ENCODE measurements around the gene HPN.

The HPN gene

DNA sequence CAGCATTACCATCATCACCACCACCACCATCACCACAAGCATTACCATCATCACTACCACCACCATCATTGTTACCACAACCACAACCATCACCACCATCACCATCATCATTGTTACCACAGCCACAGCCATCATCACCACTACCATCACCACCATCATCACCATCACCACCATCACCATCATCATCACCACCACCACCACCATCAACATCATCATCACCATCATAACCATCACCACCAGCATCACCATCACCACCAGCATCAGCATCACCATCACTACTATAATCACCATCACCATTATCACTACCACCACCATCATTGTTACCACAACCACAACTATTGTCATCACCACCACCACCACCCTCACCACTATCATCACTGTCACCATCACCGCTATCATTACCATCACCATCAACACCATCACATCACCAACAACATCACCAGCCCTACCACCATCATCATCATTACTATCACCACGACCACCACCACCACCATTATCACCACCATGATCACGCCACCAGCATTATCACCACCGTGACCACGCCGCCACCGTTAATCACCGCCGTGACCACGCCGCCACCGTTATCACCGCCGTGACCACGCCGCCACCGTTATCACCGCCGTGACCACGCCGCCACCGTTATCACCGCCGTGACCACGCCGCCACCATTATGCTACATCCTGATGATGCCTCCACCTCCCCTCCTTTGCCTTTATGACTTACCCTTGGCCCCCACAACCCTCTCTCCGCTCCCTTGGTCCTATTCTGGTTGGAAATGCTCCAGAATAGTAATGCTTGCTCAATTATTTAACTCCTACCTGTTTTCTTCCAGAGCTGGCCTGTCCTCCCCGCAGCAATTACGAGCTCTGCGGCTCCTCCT, 64.1 kb downstream of the HPN start:
- no peak for DNase-seq (ENCODE audit: low read depth in 2 of 2)

DNA sequence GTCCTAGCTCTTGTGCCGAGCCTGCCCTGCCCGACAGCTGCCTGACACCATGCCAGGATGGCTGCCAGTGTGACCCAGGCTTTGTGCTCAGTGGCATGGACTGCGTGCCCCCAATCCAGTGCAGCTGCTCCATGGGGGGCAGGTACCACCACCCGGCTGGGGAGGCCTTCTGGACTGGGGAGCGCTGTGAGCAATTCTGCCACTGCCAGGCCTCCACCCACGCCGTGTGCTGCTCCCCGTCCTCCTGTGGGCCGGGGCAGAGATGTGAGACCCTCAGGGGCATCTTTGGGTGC, 64.7 kb downstream of the HPN start:
- no peak for DNase-seq (ENCODE audit: low read depth in 2 of 2)

DNA sequence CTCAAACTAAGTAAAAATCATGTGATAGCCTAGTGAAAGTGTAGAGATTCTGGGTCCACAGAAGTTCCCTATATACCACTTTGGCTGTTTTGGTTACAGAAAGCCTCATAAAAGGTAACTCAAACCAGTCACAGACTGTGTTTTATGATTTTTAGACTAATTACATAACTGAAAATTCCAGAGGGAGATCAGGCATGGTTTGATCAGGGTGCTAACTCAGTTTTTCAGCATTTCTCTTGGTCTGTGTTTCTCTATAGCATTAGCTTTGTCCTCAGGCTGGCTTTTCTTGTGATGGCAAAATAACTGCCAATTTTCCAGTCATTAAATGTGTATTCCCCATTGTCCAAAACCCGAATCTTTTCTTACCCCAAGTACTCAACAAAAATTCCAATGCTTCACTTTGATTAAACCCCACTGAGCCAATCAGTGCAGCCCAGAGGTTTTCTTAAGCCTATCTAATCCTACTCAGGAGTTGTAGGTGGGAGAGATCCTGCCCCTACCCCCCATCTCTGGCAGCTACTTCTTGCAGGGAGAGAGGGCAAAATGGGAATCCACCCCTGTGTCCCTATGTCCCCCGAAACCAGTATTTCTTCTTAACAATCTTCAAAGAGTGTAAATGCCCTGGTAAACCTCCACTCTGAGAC, 65.5 kb downstream of the HPN start:
- DNase-seq (ENCODE audit: low read depth in 2 of 2) = no peak

DNA sequence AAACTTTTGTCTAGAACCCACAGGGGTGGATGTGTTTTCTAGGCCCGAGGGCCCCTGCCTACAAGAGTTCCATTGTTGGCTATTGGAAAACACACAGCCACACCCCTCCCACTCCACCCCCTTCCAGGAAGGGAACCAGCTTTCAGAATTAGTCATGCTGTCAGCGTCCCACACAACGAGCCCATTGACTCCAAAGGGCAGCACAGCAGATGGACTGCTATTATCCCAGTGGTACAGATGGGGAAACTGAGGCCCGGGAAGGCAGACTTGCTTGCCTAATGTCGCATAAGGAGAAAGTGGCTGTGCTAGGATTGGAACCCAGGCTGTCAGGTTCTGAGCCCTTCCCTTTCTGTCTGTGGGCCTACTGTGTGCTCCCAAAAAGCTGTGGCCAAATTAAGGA, 66.0 kb downstream of the HPN start:
- no peak for DNase-seq (ENCODE audit: low read depth in 2 of 2)

DNA sequence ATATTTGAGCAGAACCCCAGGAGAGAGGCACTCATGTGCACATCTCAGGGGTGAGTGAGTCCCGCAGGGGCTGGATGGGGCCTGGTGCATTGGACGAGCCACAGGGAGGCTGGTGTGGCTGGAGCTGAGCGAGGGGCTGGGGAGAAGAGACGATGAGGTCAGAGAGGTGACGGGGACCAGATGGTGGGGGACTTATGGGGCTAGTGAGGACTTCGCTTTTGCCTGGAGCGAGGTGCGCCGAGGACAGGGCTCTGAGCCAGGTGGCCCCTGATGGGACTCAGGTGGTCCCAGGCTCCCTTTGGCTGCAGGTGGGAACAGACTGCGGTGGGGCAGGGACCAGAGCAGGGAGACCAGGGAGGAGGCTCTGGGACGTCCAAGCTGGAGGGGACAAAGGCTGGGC, 67.2 kb downstream of the HPN start:
- no peak for DNase-seq (ENCODE audit: low read depth in 2 of 2)

DNA sequence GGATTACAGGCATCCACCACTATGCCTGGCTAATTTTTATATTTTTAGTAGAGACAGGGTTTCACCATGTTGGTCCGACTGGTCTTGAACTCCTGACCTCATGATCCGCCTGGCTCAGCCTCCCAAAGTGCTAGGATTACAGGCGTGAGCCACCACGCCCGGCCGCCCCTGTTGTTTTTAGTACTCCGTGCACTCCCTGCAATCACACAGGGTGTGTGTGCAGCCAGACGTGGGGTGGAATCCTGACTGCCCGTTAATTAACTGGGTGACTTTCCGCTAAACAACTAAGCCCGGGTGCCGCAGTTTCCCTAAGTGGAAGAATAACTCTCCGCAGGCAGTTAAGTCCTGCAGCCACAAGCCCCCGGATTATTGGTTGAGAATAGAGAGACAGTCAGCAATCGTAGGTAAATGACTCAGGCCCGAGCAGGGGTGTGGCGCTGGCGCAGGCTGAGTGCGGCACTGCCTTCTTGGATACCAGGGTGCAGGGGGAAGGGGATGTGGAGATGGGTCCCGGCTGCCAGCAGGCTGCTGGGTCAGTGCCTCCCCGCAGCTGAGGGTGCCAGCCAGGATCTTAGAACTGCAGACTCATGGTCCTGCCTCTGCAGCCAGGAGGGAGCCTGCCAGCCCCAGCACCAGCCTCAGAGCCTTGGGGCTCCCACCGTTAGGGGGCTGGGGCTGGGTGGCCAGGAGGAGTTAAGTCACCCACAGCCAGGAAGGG, 68.0 kb downstream of the HPN start:
- DNase-seq (ENCODE audit: low read depth in 2 of 2) = no peak

DNA sequence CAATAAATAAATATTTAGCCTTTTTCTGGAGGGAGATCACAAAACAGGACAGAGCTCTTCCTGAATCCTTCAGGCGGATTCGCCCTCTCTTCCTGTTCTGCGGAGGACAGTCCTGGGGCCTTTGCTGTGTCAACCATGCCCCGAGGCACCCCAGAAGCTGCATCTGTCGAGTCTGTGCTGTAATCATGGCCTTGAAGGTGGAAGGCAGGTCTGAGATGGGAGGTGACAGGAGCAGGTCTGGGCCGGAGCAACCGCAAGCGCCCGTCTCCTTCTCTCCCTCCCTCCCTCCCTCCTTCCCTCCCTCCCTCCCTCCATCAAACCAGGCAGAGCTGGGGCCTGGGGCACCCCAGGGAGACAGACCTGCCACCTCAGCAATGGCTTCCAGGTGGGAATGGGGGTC, 69.5 kb downstream of the HPN start:
- DNase-seq (ENCODE audit: low read depth in 2 of 2) = no peak

DNA sequence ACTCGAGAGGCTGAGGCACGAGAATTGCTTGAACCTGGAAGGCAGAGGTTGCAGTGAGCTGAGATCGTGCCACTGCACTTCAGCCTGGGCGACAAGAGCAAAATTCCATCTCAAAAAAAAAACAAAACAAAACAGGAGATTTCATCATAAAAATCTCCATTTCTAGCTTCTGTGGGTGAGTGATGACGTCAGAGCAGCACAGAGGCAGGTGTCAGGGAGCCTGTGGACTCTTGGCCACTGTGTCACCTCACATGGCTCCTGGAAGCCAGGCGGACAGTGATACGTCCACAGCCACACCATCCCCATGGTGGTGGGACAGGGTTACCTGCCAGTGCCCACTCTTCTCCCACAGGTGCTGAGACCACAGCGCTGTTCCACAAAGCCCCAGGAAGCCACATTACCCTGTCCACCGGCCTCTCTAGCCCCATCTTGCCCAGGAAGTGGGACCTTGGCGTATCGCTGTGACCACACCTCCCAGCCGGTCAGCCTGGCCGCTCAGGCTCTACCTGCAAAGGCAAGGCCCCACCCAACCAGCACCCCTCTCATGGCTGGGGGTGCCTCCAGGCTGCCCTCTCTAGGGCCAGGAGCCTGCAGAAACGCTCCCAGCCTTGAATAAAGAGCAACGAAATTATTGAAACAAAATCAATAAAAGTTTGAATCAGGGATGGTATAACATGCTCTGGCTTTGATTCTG, 71.6 kb downstream of the HPN start:
- no peak for DNase-seq (ENCODE audit: low read depth in 2 of 2)

DNA sequence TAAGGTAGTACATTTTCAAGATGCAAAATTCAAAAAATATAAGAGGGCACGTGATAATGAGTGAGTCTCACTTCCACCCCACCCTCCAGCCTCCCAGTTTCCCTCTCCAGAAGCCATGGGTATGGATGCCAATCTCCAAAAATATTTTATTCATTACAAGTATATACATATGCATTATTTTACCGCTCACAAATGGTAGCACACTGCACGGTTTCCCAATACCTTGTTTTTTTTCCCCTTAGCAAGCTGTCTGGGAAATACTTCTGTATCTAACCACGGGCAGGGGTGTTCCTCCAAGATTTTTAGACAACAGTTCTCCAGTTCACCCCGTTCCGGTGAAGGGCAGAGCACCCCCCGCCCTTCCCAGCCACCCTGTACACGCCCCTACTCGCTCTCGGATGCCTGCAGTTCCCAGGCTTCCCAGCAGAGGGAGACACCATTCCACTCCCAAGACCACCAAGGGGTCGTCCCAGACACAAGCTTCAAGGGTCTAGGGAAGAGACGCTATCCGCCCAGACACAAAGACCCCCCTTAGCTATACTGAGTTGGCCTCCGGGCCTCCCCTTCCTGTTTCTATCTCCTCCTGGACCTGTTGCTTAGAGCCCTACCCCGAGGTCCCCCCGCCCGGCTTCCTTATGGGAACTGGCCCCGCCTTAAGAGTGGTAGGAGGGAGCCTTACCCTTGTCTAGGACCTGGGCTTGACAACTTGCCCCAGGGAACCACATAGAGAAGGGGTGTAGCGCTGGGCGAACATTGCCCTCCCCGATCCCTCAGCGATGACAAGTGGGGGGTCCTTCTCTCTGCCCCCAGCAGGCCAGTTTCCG, 73.0 kb downstream of the HPN start:
- peak in 1 of 2 experiments; percentile 19 for DNase-seq (ENCODE audit: low read depth in 2 of 2)

DNA sequence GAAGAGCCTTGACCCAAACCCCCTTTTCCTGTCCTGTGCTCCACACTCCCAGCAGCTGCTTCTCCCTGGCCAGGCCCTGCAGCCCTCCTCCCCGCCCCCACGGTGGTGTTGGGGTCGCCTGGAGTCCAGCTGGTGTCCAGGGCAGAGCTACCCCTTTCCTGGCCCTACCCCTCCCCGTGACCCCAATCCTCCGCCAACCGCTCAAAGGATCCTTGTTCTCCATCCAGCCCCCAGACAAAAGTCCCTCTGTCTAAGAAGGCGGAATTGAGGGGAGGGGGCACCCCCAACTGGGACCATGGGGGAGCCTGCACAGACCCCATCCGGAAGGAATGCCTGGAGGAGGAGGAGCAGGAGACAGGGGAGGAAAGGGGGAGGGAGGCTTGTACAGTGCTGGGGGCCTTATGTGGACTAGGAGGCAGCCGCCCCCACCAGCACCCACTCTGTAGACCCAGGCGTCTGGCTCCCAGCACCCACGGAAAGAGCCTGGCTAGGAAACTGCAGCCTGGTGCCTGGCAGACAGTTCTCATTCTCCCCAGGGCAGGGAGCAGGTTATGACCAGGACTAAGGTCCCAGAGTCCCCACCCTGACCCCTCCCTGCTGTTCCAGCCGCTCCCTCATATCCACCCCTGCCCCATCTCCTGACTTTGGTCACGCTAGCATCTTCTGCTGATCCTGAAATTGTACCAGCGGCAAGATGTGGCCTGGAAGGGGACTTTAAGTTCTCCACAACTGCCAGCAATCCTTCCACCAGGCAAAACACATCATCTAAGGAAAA, 73.8 kb downstream of the HPN start, which contains the start of gene FXYD3:
Gene FXYD3 (plus strand): TSS at position 647 of the 775 bp plus-strand sequence. CDS start 3,554 bp downstream, outside the sequence.
- DNase-seq (ENCODE audit: low read depth in 2 of 2) = no peak
